ENCODE results near the gene CLSTN1. TPM values are rescaled to one million over a fixed set of nuclear protein-coding genes. Genes with fewer than 3 reads are reported as not detected.
A peak's percentile ranks its signal among the peaks of the same experiment; 100 is the strongest.

CLSTN1 gene
- polyA plus RNA-seq, 2 donors: 45.8 to 55.4 TPM

DNA sequence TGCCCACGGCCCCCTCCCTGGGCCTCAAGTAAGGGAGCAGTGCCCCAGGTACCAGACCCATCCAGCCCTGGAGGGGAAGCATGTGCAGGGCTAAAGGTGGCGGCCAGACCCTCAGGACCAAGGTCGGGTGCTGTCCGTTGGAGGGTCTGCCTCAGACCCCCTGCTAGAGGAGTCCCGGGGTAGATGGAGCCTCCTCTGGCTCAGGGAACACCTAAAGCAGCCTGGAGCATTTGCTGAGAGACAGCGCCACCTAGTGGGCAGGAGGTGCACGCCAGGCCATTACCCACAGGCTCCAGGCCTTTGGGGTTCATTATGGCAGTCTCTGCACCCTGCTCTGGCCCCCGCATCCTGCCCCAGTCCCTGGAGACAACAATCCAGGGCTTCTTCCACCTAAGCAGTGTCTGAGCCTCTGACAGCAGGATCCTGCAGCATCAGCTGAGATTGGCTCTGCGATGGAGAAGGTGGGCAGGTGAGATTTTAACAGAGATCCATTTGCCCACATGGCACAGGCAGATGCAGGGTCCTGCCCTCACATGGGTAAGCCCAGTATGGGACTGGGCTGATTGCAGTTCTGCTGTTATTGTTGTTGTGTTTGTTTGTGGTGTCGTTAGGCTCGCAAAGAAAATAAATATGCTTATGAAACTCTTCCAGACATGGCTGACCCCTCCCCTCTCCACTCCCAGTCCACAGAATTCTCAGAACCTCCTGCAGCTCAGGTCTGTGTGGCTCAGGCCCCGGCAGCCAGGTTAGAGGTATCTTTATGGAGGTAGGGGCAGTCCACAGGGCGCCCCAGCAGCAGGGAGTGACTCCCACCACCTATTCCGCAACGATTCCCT is 43.9 kb upstream of the CLSTN1 start:
- H3K36me3 ChIP-seq (ENCODE audit: control insufficient read depth in 2 of 2, insufficient read depth in 2 of 2, low read length in 1 of 2): peaks cover 15 to 35% of the 10 kb centered on the region in 2 donors
- H3K27me3 ChIP-seq (ENCODE audit: control insufficient read depth in 1 of 2, insufficient read depth in 2 of 2, low read length in 2 of 2): no peaks in the 10 kb centered on the region
- H3K4me1 ChIP-seq (ENCODE audit: control insufficient read depth in 2 of 2, insufficient read depth in 2 of 2, low read length in 1 of 2): peaks cover 0 to 13% of the 10 kb centered on the region in 2 donors
- peak overlapping the region in 1 of 2 donors; percentile 36 for H3K27ac ChIP-seq (ENCODE audit: low read depth in 2 of 2, low read length in 1 of 2)
- no peaks in the 10 kb centered on the region for H3K9me3 ChIP-seq (ENCODE audit: control insufficient read depth in 2 of 2, insufficient read depth in 1 of 2, low read depth in 1 of 2, low read length in 1 of 2)
- H3K4me3 ChIP-seq (ENCODE audit: low read depth in 1 of 2, low read length in 2 of 2): no peak overlapping the region
- 47 to 48% methylated on average over 15 of the region's 15 CpGs for WGBS, 2 donors

GRCh38 chr1:9866836-9867235 is 43.1 kb upstream of the CLSTN1 start:
- Histone ChIP-seq H3K4me3 (ENCODE audit: low read depth in 1 of 2, low read length in 2 of 2) (no peak overlapping the region), H3K36me3 (ENCODE audit: control insufficient read depth in 2 of 2, insufficient read depth in 2 of 2, low read length in 1 of 2) (peaks cover 16 to 34% of the 10 kb centered on the region in 2 donors), H3K27me3 (ENCODE audit: control insufficient read depth in 1 of 2, insufficient read depth in 2 of 2, low read length in 2 of 2) (no peaks in the 10 kb centered on the region), H3K27ac (ENCODE audit: low read depth in 2 of 2, low read length in 1 of 2) (no peak overlapping the region), H3K9me3 (ENCODE audit: control insufficient read depth in 2 of 2, insufficient read depth in 1 of 2, low read depth in 1 of 2, low read length in 1 of 2) (no peaks in the 10 kb centered on the region), H3K4me1 (ENCODE audit: control insufficient read depth in 2 of 2, insufficient read depth in 2 of 2, low read length in 1 of 2) (peaks cover 0 to 16% of the 10 kb centered on the region in 2 donors)
- 89 to 96% methylated on average over 6 of the region's 6 CpGs for WGBS, 2 donors

DNA sequence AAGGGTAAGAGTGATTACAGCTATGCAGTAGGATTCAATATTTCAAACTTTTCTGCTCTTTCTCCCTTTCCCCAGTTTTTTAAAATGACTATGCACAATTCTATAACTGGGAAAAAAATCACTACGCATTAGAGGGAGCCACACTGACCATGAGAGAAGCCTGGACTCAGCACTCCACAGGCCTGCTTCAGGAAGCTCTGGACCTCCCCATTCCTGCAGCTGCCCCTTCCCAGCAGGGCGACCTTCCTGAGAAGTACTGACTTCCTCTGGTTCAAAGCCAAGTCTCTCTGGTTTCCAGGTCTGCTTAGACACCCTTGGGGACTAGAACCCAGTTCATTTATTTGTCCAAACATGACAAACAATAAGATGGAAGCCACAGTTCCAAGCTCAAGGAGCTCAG is 42.0 kb upstream of the CLSTN1 start:
- WGBS, 2 donors: 83% methylated on average over 2 of the region's 2 CpGs

DNA sequence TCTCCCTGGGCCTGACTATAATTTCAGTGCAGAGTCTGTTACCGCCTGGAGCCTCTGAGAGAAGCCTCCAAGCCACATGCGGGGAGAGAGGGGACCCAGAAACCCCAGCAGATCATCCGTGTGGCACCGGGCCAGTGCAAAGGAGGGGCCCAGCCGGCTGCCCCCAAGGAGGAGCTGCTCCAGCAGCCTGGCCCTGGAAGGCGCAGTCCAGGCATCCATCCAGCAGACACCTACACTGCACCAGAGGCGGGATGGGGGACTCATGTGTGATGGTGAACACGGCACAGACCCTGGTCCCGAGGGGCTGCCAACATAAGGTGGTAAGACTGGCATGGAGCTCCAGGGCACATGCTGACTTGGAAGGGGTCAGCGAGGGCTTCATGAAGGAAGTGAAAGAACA is 39.6 kb upstream of the CLSTN1 start:
- no peaks in the 10 kb centered on the region for H3K27me3 ChIP-seq (ENCODE audit: control insufficient read depth in 1 of 2, insufficient read depth in 2 of 2, low read length in 2 of 2)
- H3K27ac ChIP-seq (ENCODE audit: low read depth in 2 of 2, low read length in 1 of 2): no peak overlapping the region
- H3K36me3 ChIP-seq (ENCODE audit: control insufficient read depth in 2 of 2, insufficient read depth in 2 of 2, low read length in 1 of 2): peaks cover 12 to 34% of the 10 kb centered on the region in 2 donors
- 69 to 72% methylated on average over 10 of the region's 10 CpGs for WGBS, 2 donors
- H3K9me3 ChIP-seq (ENCODE audit: control insufficient read depth in 2 of 2, insufficient read depth in 1 of 2, low read depth in 1 of 2, low read length in 1 of 2): no peaks in the 10 kb centered on the region
- H3K4me1 ChIP-seq (ENCODE audit: control insufficient read depth in 2 of 2, insufficient read depth in 2 of 2, low read length in 1 of 2): peaks cover 0 to 5% of the 10 kb centered on the region in 2 donors
- H3K4me3 ChIP-seq (ENCODE audit: low read depth in 1 of 2, low read length in 2 of 2): no peak overlapping the region

More for the DNA sequence above, 42.0 kb upstream of the CLSTN1 start:
- no peak overlapping the region for H3K4me3 ChIP-seq (ENCODE audit: low read depth in 1 of 2, low read length in 2 of 2)
- H3K9me3 ChIP-seq (ENCODE audit: control insufficient read depth in 2 of 2, insufficient read depth in 1 of 2, low read depth in 1 of 2, low read length in 1 of 2): no peaks in the 10 kb centered on the region
- H3K36me3 ChIP-seq (ENCODE audit: control insufficient read depth in 2 of 2, insufficient read depth in 2 of 2, low read length in 1 of 2): peaks cover 12 to 28% of the 10 kb centered on the region in 2 donors
- H3K27me3 ChIP-seq (ENCODE audit: control insufficient read depth in 1 of 2, insufficient read depth in 2 of 2, low read length in 2 of 2): no peaks in the 10 kb centered on the region
- no peak overlapping the region for H3K27ac ChIP-seq (ENCODE audit: low read depth in 2 of 2, low read length in 1 of 2)
- H3K4me1 ChIP-seq (ENCODE audit: control insufficient read depth in 2 of 2, insufficient read depth in 2 of 2, low read length in 1 of 2): peaks cover 0 to 8% of the 10 kb centered on the region in 2 donors

- Histone ChIP-seq H3K9me3 (ENCODE audit: control insufficient read depth in 2 of 2, insufficient read depth in 1 of 2, low read depth in 1 of 2, low read length in 1 of 2) (no peaks in the 10 kb centered on the region), H3K36me3 (ENCODE audit: control insufficient read depth in 2 of 2, insufficient read depth in 2 of 2, low read length in 1 of 2) (peaks cover 9 to 30% of the 10 kb centered on the region in 2 donors), H3K4me3 (ENCODE audit: low read depth in 1 of 2, low read length in 2 of 2) (no peak overlapping the region), H3K27me3 (ENCODE audit: control insufficient read depth in 1 of 2, insufficient read depth in 2 of 2, low read length in 2 of 2) (no peaks in the 10 kb centered on the region), H3K4me1 (ENCODE audit: control insufficient read depth in 2 of 2, insufficient read depth in 2 of 2, low read length in 1 of 2) (peaks cover 0 to 2% of the 10 kb centered on the region in 2 donors), H3K27ac (ENCODE audit: low read depth in 2 of 2, low read length in 1 of 2) (no peak overlapping the region)
- WGBS, 2 donors: 79 to 81% methylated on average over 8 of the region's 8 CpGs
Measured at GRCh38 chr1:9861360-9861759, 37.6 kb upstream of the CLSTN1 start.

DNA sequence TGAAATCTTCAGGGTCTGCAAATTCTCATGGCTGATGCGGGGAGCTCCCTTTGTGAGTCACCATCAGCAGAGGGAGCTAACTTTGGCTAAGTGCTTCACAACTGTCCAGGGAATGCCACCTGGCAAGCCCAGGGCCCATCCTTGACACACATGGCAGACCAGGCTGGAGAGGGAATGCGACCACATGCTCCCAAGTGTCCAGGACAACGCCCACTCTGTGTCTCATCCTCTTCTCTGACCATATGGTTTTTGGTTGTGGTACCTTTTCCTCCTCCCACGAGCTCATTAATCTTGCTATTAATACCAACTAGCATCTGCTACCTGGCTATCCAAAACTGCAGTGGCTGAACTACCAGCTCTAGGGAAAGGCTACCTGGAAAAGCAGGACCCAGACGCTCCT is 37.1 kb upstream of the CLSTN1 start:
- Histone ChIP-seq H3K27ac (ENCODE audit: low read depth in 2 of 2, low read length in 1 of 2) (no peak overlapping the region), H3K4me3 (ENCODE audit: low read depth in 1 of 2, low read length in 2 of 2) (no peak overlapping the region), H3K36me3 (ENCODE audit: control insufficient read depth in 2 of 2, insufficient read depth in 2 of 2, low read length in 1 of 2) (peaks cover 9 to 27% of the 10 kb centered on the region in 2 donors), H3K9me3 (ENCODE audit: control insufficient read depth in 2 of 2, insufficient read depth in 1 of 2, low read depth in 1 of 2, low read length in 1 of 2) (no peaks in the 10 kb centered on the region), H3K4me1 (ENCODE audit: control insufficient read depth in 2 of 2, insufficient read depth in 2 of 2, low read length in 1 of 2) (peaks cover 0 to 2% of the 10 kb centered on the region in 2 donors), H3K27me3 (ENCODE audit: control insufficient read depth in 1 of 2, insufficient read depth in 2 of 2, low read length in 2 of 2) (no peaks in the 10 kb centered on the region)
- 88% methylated on average over 5 of the region's 5 CpGs for WGBS, 2 donors

DNA sequence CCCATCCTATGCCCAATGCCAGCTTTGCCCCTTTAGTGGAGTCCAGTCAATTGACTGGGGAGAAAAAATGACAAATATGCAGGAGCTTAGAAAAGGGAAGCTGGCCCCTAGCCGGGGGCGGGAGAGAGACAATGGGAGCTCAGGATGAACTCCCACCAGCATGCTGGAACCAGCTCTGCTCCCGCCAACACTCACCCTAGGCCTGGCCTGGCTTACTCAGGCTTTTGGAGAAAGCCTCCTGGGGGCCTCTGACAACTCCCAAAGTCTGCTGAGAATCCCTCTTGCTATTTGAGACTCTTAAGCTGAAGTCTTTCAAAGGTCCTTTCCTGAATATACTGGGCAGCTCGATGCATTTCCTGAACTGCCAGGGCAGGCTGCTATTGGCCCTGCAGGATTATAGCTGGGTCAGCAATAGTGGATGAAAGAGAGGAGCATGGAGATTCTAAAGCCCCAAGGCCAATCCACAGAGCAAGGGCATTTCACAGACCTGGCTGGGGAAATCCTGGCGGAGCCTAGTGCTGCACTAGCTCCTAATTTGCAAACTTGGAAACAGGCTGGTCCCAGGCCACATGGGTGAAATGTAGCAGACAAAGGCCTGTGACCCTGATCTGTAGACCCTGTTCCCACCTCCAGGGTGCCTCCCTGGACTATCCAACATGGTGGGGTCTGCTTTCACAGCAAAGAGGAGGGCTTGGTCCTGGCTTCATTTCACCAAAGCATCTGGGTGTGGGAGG is 35.7 kb upstream of the CLSTN1 start:
- peaks cover 0 to 2% of the 10 kb centered on the region in 2 donors for H3K4me1 ChIP-seq (ENCODE audit: control insufficient read depth in 2 of 2, insufficient read depth in 2 of 2, low read length in 1 of 2)
- no peaks in the 10 kb centered on the region for H3K27me3 ChIP-seq (ENCODE audit: control insufficient read depth in 1 of 2, insufficient read depth in 2 of 2, low read length in 2 of 2)
- H3K9me3 ChIP-seq (ENCODE audit: control insufficient read depth in 2 of 2, insufficient read depth in 1 of 2, low read depth in 1 of 2, low read length in 1 of 2): no peaks in the 10 kb centered on the region
- no peak overlapping the region for H3K27ac ChIP-seq (ENCODE audit: low read depth in 2 of 2, low read length in 1 of 2)
- 68 to 70% methylated on average over 5 of the region's 5 CpGs for WGBS, 2 donors
- H3K36me3 ChIP-seq (ENCODE audit: control insufficient read depth in 2 of 2, insufficient read depth in 2 of 2, low read length in 1 of 2): peaks cover 9 to 24% of the 10 kb centered on the region in 2 donors
- H3K4me3 ChIP-seq (ENCODE audit: low read depth in 1 of 2, low read length in 2 of 2): no peak overlapping the region

DNA sequence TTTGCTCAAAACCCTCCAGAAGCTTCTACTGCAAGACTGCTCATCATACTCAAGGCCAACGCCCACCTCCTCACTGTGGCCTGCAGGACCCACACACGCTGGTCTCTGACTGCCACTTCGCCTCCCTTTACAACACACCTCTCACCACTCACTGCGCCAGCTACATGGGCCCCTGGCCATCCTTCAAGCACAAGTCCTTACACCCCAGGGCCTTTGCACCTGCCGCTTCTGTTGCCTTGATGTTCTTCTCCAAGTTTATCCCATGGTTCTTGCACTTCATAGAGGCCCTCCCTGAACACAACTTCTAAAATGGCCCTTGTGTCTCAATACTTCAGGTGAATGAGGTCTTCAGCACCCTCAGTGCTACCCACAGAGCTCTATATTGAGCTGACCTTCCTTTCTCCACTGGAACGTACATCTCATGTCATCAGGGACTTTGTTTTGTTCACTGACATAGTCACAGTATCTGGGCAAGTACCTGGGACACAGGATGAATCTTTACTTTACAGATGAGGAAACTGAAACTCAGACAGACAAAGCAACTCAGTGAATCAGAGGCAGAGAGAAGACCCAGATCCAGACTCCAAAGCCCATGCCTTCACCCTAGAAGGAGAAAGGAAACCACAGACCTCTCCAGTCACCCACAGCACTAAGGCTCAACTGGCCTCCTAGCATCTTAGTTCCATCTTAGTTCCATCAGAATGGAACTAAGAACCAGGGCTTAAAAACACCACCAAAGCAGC is 34.7 kb upstream of the CLSTN1 start:
- Histone ChIP-seq H3K27ac (ENCODE audit: low read depth in 2 of 2, low read length in 1 of 2) (no peak overlapping the region), H3K27me3 (ENCODE audit: control insufficient read depth in 1 of 2, insufficient read depth in 2 of 2, low read length in 2 of 2) (no peaks in the 10 kb centered on the region), H3K9me3 (ENCODE audit: control insufficient read depth in 2 of 2, insufficient read depth in 1 of 2, low read depth in 1 of 2, low read length in 1 of 2) (no peaks in the 10 kb centered on the region), H3K36me3 (ENCODE audit: control insufficient read depth in 2 of 2, insufficient read depth in 2 of 2, low read length in 1 of 2) (peaks cover 4 to 22% of the 10 kb centered on the region in 2 donors), H3K4me3 (ENCODE audit: low read depth in 1 of 2, low read length in 2 of 2) (no peak overlapping the region), H3K4me1 (ENCODE audit: control insufficient read depth in 2 of 2, insufficient read depth in 2 of 2, low read length in 1 of 2) (peaks cover 0 to 2% of the 10 kb centered on the region in 2 donors)
- 96 to 97% methylated on average over 6 of the region's 6 CpGs for WGBS, 2 donors

DNA sequence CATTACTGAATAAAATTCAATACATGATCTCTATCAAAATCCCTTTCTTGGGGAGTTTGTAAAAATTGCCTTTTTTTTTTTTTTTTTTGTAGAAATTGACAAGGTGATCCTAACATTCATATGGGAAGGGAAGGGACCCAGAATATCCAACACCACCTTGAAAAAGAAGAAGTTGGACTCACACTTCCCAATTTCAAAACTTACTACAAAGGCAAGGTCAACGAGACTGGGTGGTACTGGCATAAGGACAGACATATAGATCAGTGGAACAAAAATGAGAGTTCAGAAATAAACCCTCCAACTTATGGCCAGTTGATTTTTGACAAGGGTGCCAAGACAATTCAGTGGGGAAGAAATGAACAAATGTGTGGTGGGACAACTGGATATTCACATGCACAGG is 31.4 kb upstream of the CLSTN1 start:
- no peaks in the 10 kb centered on the region for H3K4me1 ChIP-seq (ENCODE audit: control insufficient read depth in 2 of 2, insufficient read depth in 2 of 2, low read length in 1 of 2)
- 86 to 88% methylated on average over 1 of the region's 1 CpG for whole genome bisulfite sequencing, 2 donors
- H3K9me3 ChIP-seq (ENCODE audit: control insufficient read depth in 2 of 2, insufficient read depth in 1 of 2, low read depth in 1 of 2, low read length in 1 of 2): no peaks in the 10 kb centered on the region
- peaks cover 0 to 29% of the 10 kb centered on the region in 2 donors for H3K36me3 ChIP-seq (ENCODE audit: control insufficient read depth in 2 of 2, insufficient read depth in 2 of 2, low read length in 1 of 2)
- no peak overlapping the region for H3K4me3 ChIP-seq (ENCODE audit: low read depth in 1 of 2, low read length in 2 of 2)
- H3K27ac ChIP-seq (ENCODE audit: low read depth in 2 of 2, low read length in 1 of 2): no peak overlapping the region
- H3K27me3 ChIP-seq (ENCODE audit: control insufficient read depth in 1 of 2, insufficient read depth in 2 of 2, low read length in 2 of 2): no peaks in the 10 kb centered on the region
